SK-N-SH (cell line): ENCODE results near the gene HSD3B2. TPM values are rescaled to one million over a fixed set of nuclear protein-coding genes. Genes with fewer than 3 reads are reported as not detected.

ENCODE experiments used
- CTCF ChIA-PET: fragments of 300-600, 350-600 bp; formaldehyde crosslinking; extraction: SDS; loops from one replicate; lab custom pipeline; 2021; lab: Yijun Ruan, JAX
- POLR2A ChIA-PET: fragments of 350-600 bp; sonication (Branson Sonifier 250); formaldehyde crosslinking; extraction: SDS; loops from one replicate; lab custom pipeline; 2020; ENCODE audit warnings: antibody characterized with exemption, inconsistent platforms; lab: Yijun Ruan, JAX
- DNase-seq: peaks from one replicate; pipeline ENCODE4 v3.0.0; 2012
- H2AFZ ChIP-seq: fragments of 200-600 bp; sonication (generic); 2 replicates; pipeline ENCODE4 v1.8.1; 2016; ENCODE audit warnings: antibody characterized with exemption, mild to moderate bottlenecking, low read depth
- H3F3A ChIP-seq: fragments of 200-600 bp; sonication (generic); replicated peaks from 2 replicates; pipeline ENCODE3; 2016; ENCODE audit warnings: antibody characterized with exemption, mild to moderate bottlenecking; ENCODE audit not compliant: insufficient read depth
- H3K27ac ChIP-seq, 2 experiments: fragments of 200-500 bp in 1 of 2; fragments of 200-600 bp in 1 of 2; sonication (Bioruptor generic) in 1 of 2; sonication (generic), shearing (Covaris generic) in 1 of 2; 2 replicates each; pipeline versions ENCODE4 v1.5.1 to v1.6.1; 2014 to 2016; ENCODE audit warnings: low read depth in 2 of 2, inconsistent platforms in 1 of 2, low read length in 1 of 2, mild to moderate bottlenecking in 1 of 2, mixed read lengths in 1 of 2
- H3K27me3 ChIP-seq: fragments of 200-600 bp; sonication (generic), shearing (Covaris generic); 2 replicates; pipeline ENCODE4 v1.6.1; 2016; ENCODE audit warnings: mixed run types; ENCODE audit not compliant: insufficient read depth
- H3K36me3 ChIP-seq, 2 experiments: fragments of 200-500 bp in 1 of 2; fragments of 200-600 bp in 1 of 2; sonication (Bioruptor generic) in 1 of 2; sonication (generic) in 1 of 2; replicated peaks in 1 of 2; 2 replicates each; pipeline versions ENCODE3 to v1.5.1; 2014 to 2016; ENCODE audit warnings: low read length in 1 of 2, mild to moderate bottlenecking in 1 of 2; ENCODE audit not compliant: insufficient read depth in 2 of 2, control insufficient read depth in 1 of 2
- H3K4me1 ChIP-seq, 2 experiments: fragments of 200-500 bp in 1 of 2; fragments of 200-600 bp in 1 of 2; sonication (Bioruptor generic) in 1 of 2; sonication (generic), shearing (Covaris generic) in 1 of 2; 2 replicates each; pipeline versions ENCODE4 v1.5.1 to v1.6.1; 2014 to 2016; ENCODE audit warnings: low read depth in 1 of 2, low read length in 1 of 2, mixed run types in 1 of 2; ENCODE audit not compliant: insufficient read depth in 2 of 2, control insufficient read depth in 1 of 2
- H3K4me2 ChIP-seq: fragments of 200-600 bp; sonication (generic), shearing (Covaris generic); 2 replicates; pipeline ENCODE4 v1.6.1; 2017; ENCODE audit warnings: mixed run types
- H3K4me3 ChIP-seq, 2 experiments: fragments of 200-500 bp in 1 of 2; fragments of 200-600 bp in 1 of 2; sonication (Bioruptor generic) in 1 of 2; sonication (generic), shearing (Covaris generic) in 1 of 2; 2 replicates each; pipeline versions ENCODE4 v1.5.1 to v1.8.1; 2014 to 2016; ENCODE audit warnings: low read depth in 2 of 2, inconsistent platforms in 1 of 2, low read length in 1 of 2, mild to moderate bottlenecking in 1 of 2, mixed read lengths in 1 of 2, moderate library complexity in 1 of 2
- H3K79me2 ChIP-seq: fragments of 200-600 bp; sonication (generic); 2 replicates; pipeline ENCODE4 v1.8.1; 2017; ENCODE audit warnings: mild to moderate bottlenecking; ENCODE audit not compliant: insufficient read depth
- H3K9ac ChIP-seq: fragments of 200-600 bp; sonication (generic); 2 replicates; pipeline ENCODE4 v1.6.1; 2017; ENCODE audit warnings: mixed run types
- H3K9me2 ChIP-seq: fragments of 200-600 bp; sonication (generic); 2 replicates; pipeline ENCODE4 v1.6.1; 2017; ENCODE audit warnings: mixed run types
- H3K9me3 ChIP-seq: fragments of 200-600 bp; sonication (generic); 2 replicates; pipeline ENCODE4 v1.6.1; 2017; ENCODE audit warnings: mixed run types, mild to moderate bottlenecking, moderate library complexity
- H4K20me1 ChIP-seq: fragments of 200-600 bp; sonication (generic); 2 replicates; pipeline ENCODE4 v1.6.1; 2017; ENCODE audit warnings: mild to moderate bottlenecking, mixed run types; ENCODE audit not compliant: insufficient read depth
- CHD2 ChIP-seq: fragments of 150-350 bp; IDR thresholded peaks from 2 replicates; pipeline ENCODE4 v1.6.1; 2018; ENCODE audit warnings: low read length; ENCODE audit not compliant: partially characterized antibody
- FOSL2 ChIP-seq: IDR thresholded peaks from 2 replicates; pipeline ENCODE4 v1.4.0; 2012; ENCODE audit warnings: low read depth, mild to moderate bottlenecking, moderate library complexity, borderline replicate concordance
- JUND ChIP-seq: IDR thresholded peaks from 2 replicates; pipeline ENCODE4 v1.4.0; 2012
- MEF2A ChIP-seq: IDR thresholded peaks from 2 replicates; pipeline ENCODE4 v1.4.0; 2012; ENCODE audit warnings: low read depth, borderline replicate concordance
- NFIC ChIP-seq: IDR thresholded peaks from 2 replicates; pipeline ENCODE4 v1.4.0; 2012; ENCODE audit warnings: borderline replicate concordance
- RAD21 ChIP-seq: IDR thresholded peaks from 2 replicates; pipeline ENCODE4 v1.6.1; 2012; ENCODE audit warnings: mild to moderate bottlenecking, low read length
- RCOR1 ChIP-seq: fragments of 150-350 bp; IDR thresholded peaks from 2 replicates; pipeline ENCODE4 v1.6.1; 2017; ENCODE audit warnings: antibody characterized with exemption, low read length
- YY1 ChIP-seq: IDR thresholded peaks from 2 replicates; pipeline ENCODE4 v1.4.0; 2012; ENCODE audit warnings: low read depth, mild to moderate bottlenecking
- WGBS: methylation state at CpG from one replicate; pipeline ENCODE4 v1.1.6; 2017; ENCODE audit warnings: low lambda C conversion rate; 5-methylcytosine and 5-hydroxymethylcytosine counted together
- polyA plus RNA-seq, 3 experiments: library from polyadenylated mRNA; depleted of rRNA; stranded (reverse); fragments of >200 nt; gene quantifications; 2 replicates each; pipeline ENCODE4 v1.2.3, GENCODE V29; 2012
- TF ChIP-seq, protein P1 (sequence below): fragments of 200-600 bp; sonication (generic); IDR thresholded peaks from 2 replicates; pipeline ENCODE4 v1.6.1; 2017; ENCODE audit warnings: antibody characterized with exemption, mild to moderate bottlenecking, moderate library complexity
- TF ChIP-seq, protein P2 (sequence below): fragments of 150-350 bp; IDR thresholded peaks from 2 replicates; pipeline ENCODE4 v1.6.1; 2017; ENCODE audit warnings: antibody characterized with exemption, low read length, low read depth, borderline replicate concordance
- TF ChIP-seq, protein P3 (sequence below): IDR thresholded peaks from 2 replicates; pipeline ENCODE4 v1.4.0; 2012; ENCODE audit warnings: low read depth, borderline replicate concordance
- TF ChIP-seq, protein P4 (sequence below): fragments of 150-350 bp; IDR thresholded peaks from 2 replicates; pipeline ENCODE4 v1.6.1; 2016; ENCODE audit warnings: mild to moderate bottlenecking, low read depth, low read length
- TF ChIP-seq, protein P5 (sequence below): IDR thresholded peaks from 2 replicates; pipeline ENCODE4 v1.6.1; 2012; ENCODE audit warnings: mild to moderate bottlenecking, low read depth, low read length, moderate library complexity

Gene HSD3B2
- polyA plus RNA-seq, 1 of the 3 experiments (the other 2 are of a cell fraction): not detected

DNA sequence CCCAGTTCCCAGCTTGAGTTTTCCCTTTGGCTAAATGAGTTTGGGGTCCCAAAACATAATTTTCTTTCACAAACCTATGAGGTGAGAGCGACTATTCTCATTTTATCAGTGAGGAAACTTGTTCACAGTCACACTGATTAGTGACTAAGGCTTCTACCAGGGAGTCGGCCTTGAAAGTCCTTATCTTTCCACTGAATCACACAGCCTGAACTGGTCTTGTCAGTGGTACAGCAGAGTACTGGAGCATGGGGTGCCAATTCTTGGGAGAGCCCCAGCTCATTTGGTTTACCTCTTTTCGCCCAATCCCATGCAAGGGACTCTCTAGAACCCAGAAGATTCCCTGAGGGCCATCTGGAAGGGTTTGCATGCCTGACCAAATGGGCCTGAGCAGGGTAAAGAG is 16.9 kb downstream of the HSD3B2 start:
- Histone ChIP-seq H3K9ac (no peak overlapping the region), H3K36me3 (no peaks in the 10 kb centered on the region)

DNA sequence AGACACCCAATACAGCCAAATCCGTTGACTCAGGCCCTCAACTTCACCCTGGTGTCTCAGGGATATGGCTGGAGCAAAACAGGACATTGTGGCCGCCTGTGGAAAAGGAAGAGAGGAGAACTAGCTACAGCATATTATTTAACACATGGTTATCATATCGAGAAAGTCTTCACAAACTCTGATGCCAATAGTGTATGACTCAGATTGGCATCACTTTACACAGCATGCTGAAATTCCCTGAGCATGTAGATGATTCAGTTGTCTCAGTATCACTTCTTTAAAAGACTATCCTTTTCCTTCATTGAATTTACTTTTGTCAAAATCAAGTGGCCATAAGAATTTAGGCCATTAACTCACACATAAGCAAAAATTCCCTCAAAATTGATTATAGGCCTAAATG is 20.1 kb downstream of the HSD3B2 start:
- Histone ChIP-seq H3K36me3 (no peaks in the 10 kb centered on the region), H3K27ac (no peak overlapping the region), H4K20me1 (no peaks in the 10 kb centered on the region), H3K4me1 (no peaks in the 10 kb centered on the region), H3K79me2 (no peaks in the 10 kb centered on the region), H3K9me3 (no peaks in the 10 kb centered on the region)
- WGBS: 0% methylated on average over 3 of the region's 3 CpGs
- no peak for DNase-seq
- CTCF ChIA-PET: no interaction called here
- POLR2A ChIA-PET: no interaction called here
- TF ChIP-seq, protein P1, sequence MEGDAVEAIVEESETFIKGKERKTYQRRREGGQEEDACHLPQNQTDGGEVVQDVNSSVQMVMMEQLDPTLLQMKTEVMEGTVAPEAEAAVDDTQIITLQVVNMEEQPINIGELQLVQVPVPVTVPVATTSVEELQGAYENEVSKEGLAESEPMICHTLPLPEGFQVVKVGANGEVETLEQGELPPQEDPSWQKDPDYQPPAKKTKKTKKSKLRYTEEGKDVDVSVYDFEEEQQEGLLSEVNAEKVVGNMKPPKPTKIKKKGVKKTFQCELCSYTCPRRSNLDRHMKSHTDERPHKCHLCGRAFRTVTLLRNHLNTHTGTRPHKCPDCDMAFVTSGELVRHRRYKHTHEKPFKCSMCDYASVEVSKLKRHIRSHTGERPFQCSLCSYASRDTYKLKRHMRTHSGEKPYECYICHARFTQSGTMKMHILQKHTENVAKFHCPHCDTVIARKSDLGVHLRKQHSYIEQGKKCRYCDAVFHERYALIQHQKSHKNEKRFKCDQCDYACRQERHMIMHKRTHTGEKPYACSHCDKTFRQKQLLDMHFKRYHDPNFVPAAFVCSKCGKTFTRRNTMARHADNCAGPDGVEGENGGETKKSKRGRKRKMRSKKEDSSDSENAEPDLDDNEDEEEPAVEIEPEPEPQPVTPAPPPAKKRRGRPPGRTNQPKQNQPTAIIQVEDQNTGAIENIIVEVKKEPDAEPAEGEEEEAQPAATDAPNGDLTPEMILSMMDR: no peak
- TF ChIP-seq, protein P2, sequence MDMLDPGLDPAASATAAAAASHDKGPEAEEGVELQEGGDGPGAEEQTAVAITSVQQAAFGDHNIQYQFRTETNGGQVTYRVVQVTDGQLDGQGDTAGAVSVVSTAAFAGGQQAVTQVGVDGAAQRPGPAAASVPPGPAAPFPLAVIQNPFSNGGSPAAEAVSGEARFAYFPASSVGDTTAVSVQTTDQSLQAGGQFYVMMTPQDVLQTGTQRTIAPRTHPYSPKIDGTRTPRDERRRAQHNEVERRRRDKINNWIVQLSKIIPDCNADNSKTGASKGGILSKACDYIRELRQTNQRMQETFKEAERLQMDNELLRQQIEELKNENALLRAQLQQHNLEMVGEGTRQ: no peak
- TF ChIP-seq, protein P3, sequence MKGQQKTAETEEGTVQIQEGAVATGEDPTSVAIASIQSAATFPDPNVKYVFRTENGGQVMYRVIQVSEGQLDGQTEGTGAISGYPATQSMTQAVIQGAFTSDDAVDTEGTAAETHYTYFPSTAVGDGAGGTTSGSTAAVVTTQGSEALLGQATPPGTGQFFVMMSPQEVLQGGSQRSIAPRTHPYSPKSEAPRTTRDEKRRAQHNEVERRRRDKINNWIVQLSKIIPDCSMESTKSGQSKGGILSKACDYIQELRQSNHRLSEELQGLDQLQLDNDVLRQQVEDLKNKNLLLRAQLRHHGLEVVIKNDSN: no peak
- TF ChIP-seq NFIC: no peak
- TF ChIP-seq FOSL2: no peak
- no peak for TF ChIP-seq CHD2
- no peak for TF ChIP-seq RAD21
- TF ChIP-seq, protein P4, sequence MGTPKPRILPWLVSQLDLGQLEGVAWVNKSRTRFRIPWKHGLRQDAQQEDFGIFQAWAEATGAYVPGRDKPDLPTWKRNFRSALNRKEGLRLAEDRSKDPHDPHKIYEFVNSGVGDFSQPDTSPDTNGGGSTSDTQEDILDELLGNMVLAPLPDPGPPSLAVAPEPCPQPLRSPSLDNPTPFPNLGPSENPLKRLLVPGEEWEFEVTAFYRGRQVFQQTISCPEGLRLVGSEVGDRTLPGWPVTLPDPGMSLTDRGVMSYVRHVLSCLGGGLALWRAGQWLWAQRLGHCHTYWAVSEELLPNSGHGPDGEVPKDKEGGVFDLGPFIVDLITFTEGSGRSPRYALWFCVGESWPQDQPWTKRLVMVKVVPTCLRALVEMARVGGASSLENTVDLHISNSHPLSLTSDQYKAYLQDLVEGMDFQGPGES: no peak
- no peak for TF ChIP-seq RCOR1
- TF ChIP-seq JUND: no peak
- TF ChIP-seq MEF2A: no peak
- TF ChIP-seq, all 33 proteins: peak for 0
- H3F3A ChIP-seq: no peaks in the 10 kb centered on the region
- no peak overlapping the region for H3K4me2 ChIP-seq
- no peaks in the 10 kb centered on the region for H3K9me2 ChIP-seq
- no peak overlapping the region for H3K4me3 ChIP-seq
- H2AFZ ChIP-seq: no peak overlapping the region
- H3K27me3 ChIP-seq: no peaks in the 10 kb centered on the region; the same call in 1 of the 2 replicates
- H3K9ac ChIP-seq: no peak overlapping the region

More for the DNA sequence above, 16.9 kb downstream of the HSD3B2 start:
- no peaks in the 10 kb centered on the region for H3K4me1 ChIP-seq
- no peaks in the 10 kb centered on the region for H4K20me1 ChIP-seq
- no peak overlapping the region for H3K4me2 ChIP-seq
- WGBS: 6% methylated on average over 3 of the region's 3 CpGs
- H3K79me2 ChIP-seq: no peaks in the 10 kb centered on the region
- no peak overlapping the region for H3K4me3 ChIP-seq
- no peaks in the 10 kb centered on the region; the same call in 1 of the 2 replicates for H3K27me3 ChIP-seq
- H3K27ac ChIP-seq: no peak overlapping the region
- H2AFZ ChIP-seq: no peak overlapping the region
- ChIA-PET POLR2A (no interaction called here), CTCF (no interaction called here)
- no peak for DNase-seq
- no peaks in the 10 kb centered on the region for H3K9me2 ChIP-seq
- no peaks in the 10 kb centered on the region for H3F3A ChIP-seq
- H3K9me3 ChIP-seq: no peaks in the 10 kb centered on the region
- TF ChIP-seq, protein P5, sequence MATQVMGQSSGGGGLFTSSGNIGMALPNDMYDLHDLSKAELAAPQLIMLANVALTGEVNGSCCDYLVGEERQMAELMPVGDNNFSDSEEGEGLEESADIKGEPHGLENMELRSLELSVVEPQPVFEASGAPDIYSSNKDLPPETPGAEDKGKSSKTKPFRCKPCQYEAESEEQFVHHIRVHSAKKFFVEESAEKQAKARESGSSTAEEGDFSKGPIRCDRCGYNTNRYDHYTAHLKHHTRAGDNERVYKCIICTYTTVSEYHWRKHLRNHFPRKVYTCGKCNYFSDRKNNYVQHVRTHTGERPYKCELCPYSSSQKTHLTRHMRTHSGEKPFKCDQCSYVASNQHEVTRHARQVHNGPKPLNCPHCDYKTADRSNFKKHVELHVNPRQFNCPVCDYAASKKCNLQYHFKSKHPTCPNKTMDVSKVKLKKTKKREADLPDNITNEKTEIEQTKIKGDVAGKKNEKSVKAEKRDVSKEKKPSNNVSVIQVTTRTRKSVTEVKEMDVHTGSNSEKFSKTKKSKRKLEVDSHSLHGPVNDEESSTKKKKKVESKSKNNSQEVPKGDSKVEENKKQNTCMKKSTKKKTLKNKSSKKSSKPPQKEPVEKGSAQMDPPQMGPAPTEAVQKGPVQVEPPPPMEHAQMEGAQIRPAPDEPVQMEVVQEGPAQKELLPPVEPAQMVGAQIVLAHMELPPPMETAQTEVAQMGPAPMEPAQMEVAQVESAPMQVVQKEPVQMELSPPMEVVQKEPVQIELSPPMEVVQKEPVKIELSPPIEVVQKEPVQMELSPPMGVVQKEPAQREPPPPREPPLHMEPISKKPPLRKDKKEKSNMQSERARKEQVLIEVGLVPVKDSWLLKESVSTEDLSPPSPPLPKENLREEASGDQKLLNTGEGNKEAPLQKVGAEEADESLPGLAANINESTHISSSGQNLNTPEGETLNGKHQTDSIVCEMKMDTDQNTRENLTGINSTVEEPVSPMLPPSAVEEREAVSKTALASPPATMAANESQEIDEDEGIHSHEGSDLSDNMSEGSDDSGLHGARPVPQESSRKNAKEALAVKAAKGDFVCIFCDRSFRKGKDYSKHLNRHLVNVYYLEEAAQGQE: no peak
- TF ChIP-seq NFIC (no peak), YY1 (no peak), CHD2 (no peak)
- TF ChIP-seq, all 33 proteins: peak for 0
